ENCODE results near the gene ASTN2. TPM values are rescaled to one million over a fixed set of nuclear protein-coding genes. Genes with fewer than 3 reads are reported as not detected.

The ASTN2 gene
- total and polyA plus RNA-seq, 9 of the 15 experiments (the other 6 are each of a cell fraction or from before 2014, with no cell fraction given) = 0.56 to 3.5 (median 1.9) TPM

DNA sequence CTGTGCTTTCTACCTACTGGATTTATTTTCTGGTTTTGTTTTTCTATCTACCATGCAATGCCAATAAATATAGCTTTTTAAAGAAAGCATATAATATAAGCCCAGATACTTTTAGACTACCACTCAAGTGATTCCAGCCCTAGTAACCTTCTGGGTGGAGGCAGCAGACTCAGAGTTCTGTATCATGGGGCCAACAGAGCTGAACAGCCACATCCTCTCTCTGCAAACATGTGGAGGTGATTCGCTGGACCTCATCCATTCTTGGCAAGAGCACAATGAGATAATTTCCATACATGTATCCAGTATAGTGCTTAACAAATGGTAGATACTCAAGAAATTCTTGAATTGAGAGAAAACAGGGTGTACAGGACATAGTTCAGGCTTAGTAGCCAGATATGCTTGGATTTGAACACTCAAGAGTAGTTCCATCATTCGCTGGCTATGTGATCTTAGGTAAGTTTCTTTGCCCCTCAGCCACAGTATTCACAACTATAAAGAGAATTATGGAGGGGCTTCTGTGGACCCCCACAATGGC lies 124.5 kb downstream of the ASTN2 start:
- intact Hi-C loops (cut with micrococcal nuclease) (no loop called here), in situ Hi-C loops (cut with MboI) (no loop called here)
- Histone ChIP-seq H2AFZ (ENCODE audit: low read depth, low read length) (no peak overlapping the region), H3K36me3 (ENCODE audit: control insufficient read depth, insufficient read depth, low read length) (no peaks in the 10 kb centered on the region), H3K9ac (ENCODE audit: insufficient read depth in 1 of 2, low read depth in 2 of 2, low read length in 2 of 2) (no peak overlapping the region), H4K20me1 (replicated peaks; ENCODE audit: control insufficient read depth, insufficient read depth, low read length) (no peaks in the 10 kb centered on the region), H3K9me1 (ENCODE audit: control insufficient read depth, insufficient read depth, low read length) (no peaks in the 10 kb centered on the region), H3K27ac (ENCODE audit: extremely low read depth, low read depth, low read length) (no peak overlapping the region), H3K79me2 (ENCODE audit: control insufficient read depth, insufficient read depth, low read length) (no peaks in the 10 kb centered on the region), H3K27me3 (ENCODE audit: control insufficient read depth in 2 of 2, insufficient read depth in 2 of 2, low read length in 2 of 2) (no peaks in the 10 kb centered on the region), H3K4me3 (no peak overlapping the region), H3K9me3 (replicated peaks; ENCODE audit: control insufficient read depth, insufficient read depth, low read depth, low read length) (no peaks in the 10 kb centered on the region; the same call in 1 of the 2 replicates), H3K4me2 (ENCODE audit: insufficient read depth, low read length) (no peak overlapping the region), H3K4me1 (replicated peaks in 1 of 2; ENCODE audit: control insufficient read depth in 2 of 2, insufficient read depth in 2 of 2, low read length in 2 of 2) (no peaks in the 10 kb centered on the region)
- TF ChIP-seq ZC3H8 (IDR thresholded peaks at IDR 0.05) = no peak
- 0% methylated on average over 2 of the region's 2 CpGs for WGBS (ENCODE audit: insufficient coverage, low coverage, missing lambda C conversion rate)
- POLR2A ChIA-PET = no interaction called here
- CTCF ChIA-PET (ENCODE audit: low intra/inter-chr PET ratio) = no interaction called here
- FAIRE-seq (no peak), DNase-seq (ENCODE audit: extremely low read depth in 1 of 4, low spot score in 3 of 4) (no peak), ATAC-seq (no peak)
- no TSS peak for BruUV-seq (replicated peaks)

DNA sequence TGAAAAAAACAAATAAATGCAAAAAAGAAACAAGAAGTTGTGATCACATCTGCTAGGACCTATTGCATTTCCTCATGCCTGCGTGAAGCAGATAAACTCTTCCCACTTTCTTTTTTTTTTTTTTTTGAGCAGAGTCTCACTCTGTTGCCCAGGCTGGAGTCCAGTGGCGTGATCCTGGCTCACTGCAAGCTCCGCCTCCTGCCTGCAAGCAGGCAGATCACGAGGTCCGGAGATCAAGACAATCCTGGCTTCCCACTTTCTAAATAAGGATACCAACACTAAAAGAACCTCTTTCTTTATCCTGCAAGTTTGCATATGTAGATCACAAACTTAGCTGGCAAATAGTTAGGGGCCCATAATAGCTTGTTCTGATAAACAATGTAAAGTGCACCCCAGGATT lies 128.6 kb downstream of the ASTN2 start:
- TF ChIP-seq ZNF165 (CRISPR knock-in tag; IDR thresholded peaks at IDR 0.05; ENCODE audit: borderline replicate concordance) (no peak), RB1 (IDR thresholded peaks at IDR 0.05; ENCODE audit: low read depth) (no peak), SAP30 (IDR thresholded peaks at IDR 0.05; ENCODE audit: borderline replicate concordance, insufficient read depth, low read depth, low read length, poor library complexity, severe bottlenecking) (no peak)
- TF ChIP-seq, protein P1, sequence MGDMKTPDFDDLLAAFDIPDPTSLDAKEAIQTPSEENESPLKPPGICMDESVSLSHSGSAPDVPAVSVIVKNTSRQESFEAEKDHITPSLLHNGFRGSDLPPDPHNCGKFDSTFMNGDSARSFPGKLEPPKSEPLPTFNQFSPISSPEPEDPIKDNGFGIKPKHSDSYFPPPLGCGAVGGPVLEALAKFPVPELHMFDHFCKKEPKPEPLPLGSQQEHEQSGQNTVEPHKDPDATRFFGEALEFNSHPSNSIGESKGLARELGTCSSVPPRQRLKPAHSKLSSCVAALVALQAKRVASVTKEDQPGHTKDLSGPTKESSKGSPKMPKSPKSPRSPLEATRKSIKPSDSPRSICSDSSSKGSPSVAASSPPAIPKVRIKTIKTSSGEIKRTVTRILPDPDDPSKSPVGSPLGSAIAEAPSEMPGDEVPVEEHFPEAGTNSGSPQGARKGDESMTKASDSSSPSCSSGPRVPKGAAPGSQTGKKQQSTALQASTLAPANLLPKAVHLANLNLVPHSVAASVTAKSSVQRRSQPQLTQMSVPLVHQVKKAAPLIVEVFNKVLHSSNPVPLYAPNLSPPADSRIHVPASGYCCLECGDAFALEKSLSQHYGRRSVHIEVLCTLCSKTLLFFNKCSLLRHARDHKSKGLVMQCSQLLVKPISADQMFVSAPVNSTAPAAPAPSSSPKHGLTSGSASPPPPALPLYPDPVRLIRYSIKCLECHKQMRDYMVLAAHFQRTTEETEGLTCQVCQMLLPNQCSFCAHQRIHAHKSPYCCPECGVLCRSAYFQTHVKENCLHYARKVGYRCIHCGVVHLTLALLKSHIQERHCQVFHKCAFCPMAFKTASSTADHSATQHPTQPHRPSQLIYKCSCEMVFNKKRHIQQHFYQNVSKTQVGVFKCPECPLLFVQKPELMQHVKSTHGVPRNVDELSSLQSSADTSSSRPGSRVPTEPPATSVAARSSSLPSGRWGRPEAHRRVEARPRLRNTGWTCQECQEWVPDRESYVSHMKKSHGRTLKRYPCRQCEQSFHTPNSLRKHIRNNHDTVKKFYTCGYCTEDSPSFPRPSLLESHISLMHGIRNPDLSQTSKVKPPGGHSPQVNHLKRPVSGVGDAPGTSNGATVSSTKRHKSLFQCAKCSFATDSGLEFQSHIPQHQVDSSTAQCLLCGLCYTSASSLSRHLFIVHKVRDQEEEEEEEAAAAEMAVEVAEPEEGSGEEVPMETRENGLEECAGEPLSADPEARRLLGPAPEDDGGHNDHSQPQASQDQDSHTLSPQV (IDR thresholded peaks at IDR 0.05) = no peak
- intact Hi-C loops (cut with micrococcal nuclease) = no loop called here
- no peaks in the 10 kb centered on the region for H3K4me1 ChIP-seq (replicated peaks in 1 of 2; ENCODE audit: control insufficient read depth in 2 of 2, insufficient read depth in 2 of 2, low read length in 2 of 2)
- H3K79me2 ChIP-seq (ENCODE audit: control insufficient read depth, insufficient read depth, low read length) = no peaks in the 10 kb centered on the region
- no peaks in the 10 kb centered on the region for H3K36me3 ChIP-seq (ENCODE audit: control insufficient read depth, insufficient read depth, low read length)
- ChIA-PET CTCF (ENCODE audit: low intra/inter-chr PET ratio) (no interaction called here), POLR2A (no interaction called here)
- no peaks in the 10 kb centered on the region for H3K9me1 ChIP-seq (ENCODE audit: control insufficient read depth, insufficient read depth, low read length)
- no peak overlapping the region for H2AFZ ChIP-seq (ENCODE audit: low read depth, low read length)
- no TSS peak for BruUV-seq (replicated peaks)
- H3K9ac ChIP-seq (ENCODE audit: insufficient read depth in 1 of 2, low read depth in 2 of 2, low read length in 2 of 2) = no peak overlapping the region
- no peaks in the 10 kb centered on the region for H4K20me1 ChIP-seq (replicated peaks; ENCODE audit: control insufficient read depth, insufficient read depth, low read length)
- H3K4me2 ChIP-seq (ENCODE audit: insufficient read depth, low read length) = no peak overlapping the region
- H3K27ac ChIP-seq (ENCODE audit: extremely low read depth, low read depth, low read length) = no peak overlapping the region
- in situ Hi-C loops (cut with MboI) = no loop called here
- no peaks in the 10 kb centered on the region for H3K27me3 ChIP-seq (ENCODE audit: control insufficient read depth in 2 of 2, insufficient read depth in 2 of 2, low read length in 2 of 2)
- H3K9me3 ChIP-seq (replicated peaks; ENCODE audit: control insufficient read depth, insufficient read depth, low read depth, low read length) = no peaks in the 10 kb centered on the region
- DNase-seq (ENCODE audit: extremely low read depth in 1 of 4, low spot score in 3 of 4) (no peak), ATAC-seq (no peak), FAIRE-seq (no peak)
- WGBS (ENCODE audit: insufficient coverage, low coverage, missing lambda C conversion rate) = 0% methylated on average over 5 of the region's 5 CpGs
- H3K4me3 ChIP-seq = no peak overlapping the region

All from K562 (cell line).